CD14-positive monocyte (primary cell): Measurements from ENCODE around the gene A4GALT. TPM values are rescaled to one million over a fixed set of nuclear protein-coding genes. Genes with fewer than 3 reads are reported as not detected.

Experiments used
- DNase-seq, 3 donors: peaks; one replicate each; pipeline ENCODE4 v3.0.0-alpha.2; 2011 to 2022
- H2AFZ ChIP-seq: 2 replicates; pipeline ENCODE4 v1.6.0; 2012; ENCODE audit warnings: mild to moderate bottlenecking, low read depth, low read length, inconsistent platforms; ENCODE audit not compliant: insufficient read depth, poor library complexity, severe bottlenecking
- H3K27ac ChIP-seq, 2 donors: 1 replicate in 1 of 2; 2 replicates in 1 of 2; pipeline ENCODE4 v1.5.1; 2012 to 2013; ENCODE audit warnings: low read length in 2 of 2, control low read depth in 1 of 2, inconsistent platforms in 1 of 2, low read depth in 1 of 2, mild to moderate bottlenecking in 1 of 2
- H3K27me3 ChIP-seq, 2 donors: one replicate each; pipeline versions ENCODE4 v1.6.0 to v1.6.1; 2011 to 2013; ENCODE audit warnings: low read length in 2 of 2; ENCODE audit not compliant: control insufficient read depth in 2 of 2, insufficient read depth in 2 of 2
- H3K36me3 ChIP-seq, 2 donors: replicated peaks in 1 of 2; 1 replicate in 1 of 2; 2 replicates in 1 of 2; pipeline versions ENCODE4 v1.5.1 to v1.6.1; 2012 to 2013; ENCODE audit warnings: low read length in 2 of 2, control low read depth in 1 of 2, inconsistent platforms in 1 of 2, mild to moderate bottlenecking in 1 of 2; ENCODE audit not compliant: insufficient read depth in 2 of 2, control insufficient read depth in 1 of 2
- H3K4me1 ChIP-seq, 2 donors: 1 replicate in 1 of 2; 2 replicates in 1 of 2; pipeline versions ENCODE4 v1.5.1 to v1.6.1; 2012 to 2013; ENCODE audit warnings: low read length in 2 of 2, control low read depth in 1 of 2, inconsistent platforms in 1 of 2, mild to moderate bottlenecking in 1 of 2, moderate library complexity in 1 of 2; ENCODE audit not compliant: insufficient read depth in 2 of 2, control insufficient read depth in 1 of 2
- H3K4me2 ChIP-seq: replicated peaks from 2 replicates; pipeline ENCODE3; 2012; ENCODE audit warnings: low read length, moderate library complexity, mild to moderate bottlenecking; ENCODE audit not compliant: poor library complexity, severe bottlenecking; ENCODE audit errors: extremely low read depth
- H3K4me3 ChIP-seq, 3 experiments: fragments of 200-600 bp in 1 of 3; sonication (generic) in 1 of 3; replicated peaks in 1 of 3; 1 replicate in 2 of 3; 2 replicates in 1 of 3; pipeline ENCODE4 v1.5.1; 2011 to 2013; ENCODE audit warnings: low read length in 3 of 3, mild to moderate bottlenecking in 3 of 3, control low read depth in 2 of 3, low read depth in 2 of 3, inconsistent platforms in 1 of 3, moderate library complexity in 1 of 3
- H3K79me2 ChIP-seq: 2 replicates; pipeline ENCODE4 v1.6.0; 2012; ENCODE audit warnings: mild to moderate bottlenecking, control low read depth, inconsistent platforms, low read length, moderate library complexity; ENCODE audit not compliant: insufficient read depth
- H3K9ac ChIP-seq: 2 replicates; pipeline ENCODE4 v1.6.0; 2017; ENCODE audit warnings: low read length, mild to moderate bottlenecking; ENCODE audit not compliant: insufficient read depth, poor library complexity, severe bottlenecking
- H3K9me3 ChIP-seq, 2 donors: replicated peaks in 1 of 2; 1 replicate in 1 of 2; 2 replicates in 1 of 2; pipeline versions ENCODE4 v1.5.1 to v1.6.1; 2012 to 2013; ENCODE audit warnings: low read length in 2 of 2, control low read depth in 1 of 2; ENCODE audit not compliant: control insufficient read depth in 1 of 2, insufficient read depth in 1 of 2
- H4K20me1 ChIP-seq: 2 replicates; pipeline ENCODE4 v1.6.0; 2012; ENCODE audit warnings: mild to moderate bottlenecking, low read length, control low read depth, moderate library complexity; ENCODE audit not compliant: insufficient read depth
- H3K27ac Mint-ChIP-seq, 7 donors: one replicate each; pipeline ENCODE4 v1.8.0; 2020; ENCODE audit warnings: mild to moderate bottlenecking in 7 of 7, mixed read lengths in 7 of 7, moderate library complexity in 6 of 7, inconsistent platforms in 2 of 7
- H3K27me3 Mint-ChIP-seq, 3 donors: one replicate each; pipeline ENCODE4 v1.8.0; 2021 to 2022; ENCODE audit warnings: low read depth in 3 of 3, mild to moderate bottlenecking in 3 of 3, mixed read lengths in 3 of 3, moderate library complexity in 3 of 3, inconsistent platforms in 1 of 3
- H3K36me3 Mint-ChIP-seq, 2 donors: one replicate each; pipeline ENCODE4 v1.8.0; 2020; ENCODE audit warnings: mixed read lengths in 2 of 2, inconsistent platforms in 1 of 2, mild to moderate bottlenecking in 1 of 2
- H3K4me1 Mint-ChIP-seq: one replicate; pipeline ENCODE4 v1.8.0; 2020; ENCODE audit warnings: mild to moderate bottlenecking, mixed read lengths
- H3K4me3 Mint-ChIP-seq, 2 donors: one replicate each; pipeline ENCODE4 v1.8.0; 2020; ENCODE audit warnings: mild to moderate bottlenecking in 2 of 2, mixed read lengths in 2 of 2, moderate library complexity in 1 of 2
- H3K9me3 Mint-ChIP-seq, 7 donors: one replicate each; pipeline ENCODE4 v1.8.0; 2020 to 2022; ENCODE audit warnings: mixed read lengths in 7 of 7, mild to moderate bottlenecking in 6 of 7, moderate library complexity in 6 of 7, inconsistent platforms in 2 of 7
- WGBS: methylation state at CpG from one replicate; pipeline ENCODE4 v1.1.5; 2013; ENCODE audit warnings: missing lambda C conversion rate; ENCODE audit not compliant: insufficient coverage; 5-methylcytosine and 5-hydroxymethylcytosine counted together
- intact Hi-C, 2 donors: fragments of 100-400 bp; cut with micrococcal nuclease; formaldehyde crosslinking; loops; one replicate each; pipeline versions ENCODE4 v1.15.0 to v1.15.1; 2023
- polyA plus RNA-seq, 3 donors: library from polyadenylated mRNA; depleted of rRNA in 1 of 3; unstranded in 2 of 3; stranded (reverse) in 1 of 3; fragments of 300-500 nt in 2 of 3; fragments of >200 nt in 1 of 3; fragmentation: Illumina TruSeq in 2 of 3; gene quantifications; 1 replicate in 2 of 3; 2 replicates in 1 of 3; pipeline ENCODE4 v1.2.3, GENCODE V29; 2012 to 2021
- TF ChIP-seq, protein P1 (sequence below): fragments of 200-600 bp; IDR thresholded peaks from one replicate; pipeline ENCODE4 v1.8.0; 2022; ENCODE audit warnings: antibody characterized with exemption, mild to moderate bottlenecking

The A4GALT gene
- polyA plus RNA-seq, 3 donors = not detected

GRCh38 chr22:42711895-42712837 lies 8.5 kb downstream of the A4GALT start:
- no peaks in the 10 kb centered on the region for H3K79me2 ChIP-seq
- H3K4me2 ChIP-seq = no peak overlapping the region
- no peak overlapping the region for H3K27ac ChIP-seq

DNA sequence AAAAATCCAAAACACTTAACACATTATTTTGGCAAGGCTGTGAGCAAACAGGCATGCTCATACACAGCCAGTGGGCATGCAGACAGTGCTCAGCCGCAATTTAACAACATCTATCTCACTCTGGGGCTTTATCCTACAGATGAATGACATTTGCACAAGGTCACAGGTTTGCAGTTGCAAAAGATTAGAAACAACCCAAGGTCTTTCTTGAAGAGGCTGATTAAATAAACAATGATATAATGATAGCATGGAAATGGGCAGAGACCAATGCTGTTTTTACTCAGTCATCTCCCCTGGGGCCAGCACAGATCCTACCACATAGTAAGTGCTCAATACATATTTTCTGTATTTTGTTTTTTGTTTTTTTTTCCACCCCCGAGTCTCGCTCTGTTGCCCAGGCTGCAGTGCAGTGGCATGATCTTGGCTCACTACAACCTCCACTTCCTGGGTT lies 9.4 kb downstream of the A4GALT start:
- intact Hi-C loops = no loop called here
- H3K4me1 ChIP-seq = no peaks in the 10 kb centered on the region
- H3K27ac Mint-ChIP-seq = no peak overlapping the region
- H3K79me2 ChIP-seq = no peaks in the 10 kb centered on the region
- peaks cover 0 to 23% (median 18%) of the 10 kb centered on the region in 7 donors for H3K9me3 Mint-ChIP-seq
- H3K27me3 Mint-ChIP-seq = peaks cover 7 to 14% (median 10%) of the 10 kb centered on the region in 3 donors
- no peaks in the 10 kb centered on the region for H3K4me1 Mint-ChIP-seq
- no peak overlapping the region for H3K4me3 ChIP-seq
- no CpG with 5 or more reads among the region's 3 CpGs for WGBS
- no peak overlapping the region for H3K4me2 ChIP-seq
- H3K9me3 ChIP-seq = peaks cover 9 to 12% of the 10 kb centered on the region in 2 donors
- TF ChIP-seq, protein P1, sequence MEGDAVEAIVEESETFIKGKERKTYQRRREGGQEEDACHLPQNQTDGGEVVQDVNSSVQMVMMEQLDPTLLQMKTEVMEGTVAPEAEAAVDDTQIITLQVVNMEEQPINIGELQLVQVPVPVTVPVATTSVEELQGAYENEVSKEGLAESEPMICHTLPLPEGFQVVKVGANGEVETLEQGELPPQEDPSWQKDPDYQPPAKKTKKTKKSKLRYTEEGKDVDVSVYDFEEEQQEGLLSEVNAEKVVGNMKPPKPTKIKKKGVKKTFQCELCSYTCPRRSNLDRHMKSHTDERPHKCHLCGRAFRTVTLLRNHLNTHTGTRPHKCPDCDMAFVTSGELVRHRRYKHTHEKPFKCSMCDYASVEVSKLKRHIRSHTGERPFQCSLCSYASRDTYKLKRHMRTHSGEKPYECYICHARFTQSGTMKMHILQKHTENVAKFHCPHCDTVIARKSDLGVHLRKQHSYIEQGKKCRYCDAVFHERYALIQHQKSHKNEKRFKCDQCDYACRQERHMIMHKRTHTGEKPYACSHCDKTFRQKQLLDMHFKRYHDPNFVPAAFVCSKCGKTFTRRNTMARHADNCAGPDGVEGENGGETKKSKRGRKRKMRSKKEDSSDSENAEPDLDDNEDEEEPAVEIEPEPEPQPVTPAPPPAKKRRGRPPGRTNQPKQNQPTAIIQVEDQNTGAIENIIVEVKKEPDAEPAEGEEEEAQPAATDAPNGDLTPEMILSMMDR = no peak
- no peak overlapping the region for H3K9ac ChIP-seq
- no peak overlapping the region for H2AFZ ChIP-seq
- H3K27me3 ChIP-seq = peaks cover 0 to 4% of the 10 kb centered on the region in 2 donors
- no peak overlapping the region for H3K27ac ChIP-seq
- no peak overlapping the region for H3K4me3 Mint-ChIP-seq
- no peaks in the 10 kb centered on the region for H3K36me3 Mint-ChIP-seq
- no peaks in the 10 kb centered on the region for H4K20me1 ChIP-seq
- DNase-seq = no peak
- H3K36me3 ChIP-seq = no peaks in the 10 kb centered on the region

More at GRCh38 chr22:42711895-42712837, 8.5 kb downstream of the A4GALT start:
- no peaks in the 10 kb centered on the region for H3K4me1 Mint-ChIP-seq
- H3K9me3 Mint-ChIP-seq = peaks cover 0 to 23% (median 18%) of the 10 kb centered on the region in 7 donors
- Histone ChIP-seq H2AFZ (no peak overlapping the region), H3K36me3 (no peaks in the 10 kb centered on the region), H4K20me1 (no peaks in the 10 kb centered on the region), H3K27me3 (peaks cover 0 to 12% of the 10 kb centered on the region in 2 donors), H3K4me1 (no peaks in the 10 kb centered on the region), H3K9me3 (peaks cover 9 to 12% of the 10 kb centered on the region in 2 donors), H3K9ac (no peak overlapping the region), H3K4me3 (no peak overlapping the region)
- DNase-seq = no peak
- H3K27me3 Mint-ChIP-seq = peaks cover 8 to 19% (median 11%) of the 10 kb centered on the region in 3 donors
- H3K4me3 Mint-ChIP-seq = no peak overlapping the region
- TF ChIP-seq, protein P1 = no peak
- intact Hi-C loops = no loop called here
- no peaks in the 10 kb centered on the region for H3K36me3 Mint-ChIP-seq
- H3K27ac Mint-ChIP-seq = no peak overlapping the region
- WGBS = 94% methylated on average over 12 of the region's 19 CpGs
